ENCODE measurements around the gene SIL1.
"Not testable (repeated sequence)": the region's sequence is repeated elsewhere in the genome, so short reads cannot be mapped to it uniquely, and the experiment has no call there.

Gene SIL1

GRCh38 chr5:139199321-139199720 is 1.2 kb upstream of the SIL1 start:
- no peak for DNase-seq

DNA sequence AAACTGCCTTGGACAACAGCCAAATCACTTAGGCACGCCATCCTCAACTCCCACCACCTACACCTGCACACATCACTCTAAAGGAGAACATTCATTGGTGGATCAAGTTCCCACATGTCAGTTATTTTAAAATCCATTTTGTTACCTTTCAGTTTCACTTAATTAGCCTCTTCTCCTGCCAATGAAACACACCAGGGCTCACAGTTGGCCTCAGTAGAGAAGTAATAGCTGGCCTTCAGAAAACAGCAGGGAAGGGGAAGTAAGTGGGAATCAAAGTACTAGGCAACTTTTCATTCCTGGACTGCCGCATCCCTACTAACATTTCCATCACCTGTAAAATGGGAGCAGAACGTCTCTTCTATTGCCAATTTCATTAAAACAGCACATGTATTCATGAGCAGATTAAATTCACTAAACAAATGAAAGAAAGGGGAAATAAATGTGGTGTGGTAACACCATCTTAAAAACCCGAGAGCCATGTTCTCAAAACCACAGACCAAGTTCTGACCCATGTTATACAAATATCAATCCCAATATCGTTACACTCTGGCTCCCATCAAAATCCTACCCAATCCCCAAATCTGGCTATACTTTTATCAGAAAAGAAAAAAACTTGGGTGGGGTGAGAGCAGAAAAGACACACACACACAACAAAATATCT is 1.7 kb downstream of the SIL1 start:
- DNase-seq, result no peak

DNA sequence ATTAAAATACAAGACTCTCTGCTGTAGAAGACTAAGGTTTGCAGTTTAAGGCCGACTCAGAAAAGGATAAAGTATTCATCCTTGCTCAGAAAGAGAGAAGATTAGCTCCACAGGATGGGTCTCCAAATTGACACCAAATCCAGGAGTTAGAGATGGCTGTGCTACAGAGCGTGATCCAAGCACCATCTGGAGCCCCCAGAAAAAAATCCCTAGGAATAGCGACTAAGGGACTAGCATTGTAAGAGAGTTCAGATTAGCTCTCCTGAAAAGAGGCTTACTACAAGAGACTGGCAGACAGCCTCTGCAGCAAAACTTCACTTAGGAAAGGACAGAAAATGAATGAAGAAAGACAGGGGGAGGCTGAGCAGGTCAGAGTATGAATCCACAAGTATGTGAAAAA is 3.7 kb downstream of the SIL1 start:
- no peak for DNase-seq

DNA sequence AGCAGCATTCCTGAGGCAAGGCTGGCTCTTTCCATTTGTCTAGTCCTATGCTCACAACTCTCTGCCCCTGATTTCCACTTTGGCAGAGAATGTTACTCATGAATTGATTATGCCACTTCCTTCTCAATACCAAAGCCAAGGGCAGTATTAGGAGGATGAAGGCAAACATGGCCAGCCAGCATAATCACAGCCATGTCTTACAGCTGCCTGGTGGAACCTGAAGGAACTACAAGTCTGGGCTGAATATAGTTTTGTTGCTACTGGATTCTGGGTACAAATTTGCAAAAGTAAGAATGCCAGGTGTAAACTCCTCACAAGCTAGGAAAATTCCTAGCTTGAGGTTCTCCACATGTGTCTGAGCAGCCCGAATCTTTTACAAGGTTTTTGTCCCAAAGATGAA is 4.2 kb downstream of the SIL1 start:
- DNase-seq, result no peak

- not testable (repeated sequence) for DNase-seq
These were observed 5.3 kb downstream of the SIL1 start for GRCh38 chr5:139192906-139193305.

GRCh38 chr5:139191954-139192353 is 6.2 kb downstream of the SIL1 start:
- not testable (repeated sequence) for DNase-seq

GRCh38 chr5:139190125-139190524 is 8.0 kb downstream of the SIL1 start:
- DNase-seq, result no peak

- no peak for DNase-seq
These were observed 9.5 kb downstream of the SIL1 start for GRCh38 chr5:139188558-139189270.

DNA sequence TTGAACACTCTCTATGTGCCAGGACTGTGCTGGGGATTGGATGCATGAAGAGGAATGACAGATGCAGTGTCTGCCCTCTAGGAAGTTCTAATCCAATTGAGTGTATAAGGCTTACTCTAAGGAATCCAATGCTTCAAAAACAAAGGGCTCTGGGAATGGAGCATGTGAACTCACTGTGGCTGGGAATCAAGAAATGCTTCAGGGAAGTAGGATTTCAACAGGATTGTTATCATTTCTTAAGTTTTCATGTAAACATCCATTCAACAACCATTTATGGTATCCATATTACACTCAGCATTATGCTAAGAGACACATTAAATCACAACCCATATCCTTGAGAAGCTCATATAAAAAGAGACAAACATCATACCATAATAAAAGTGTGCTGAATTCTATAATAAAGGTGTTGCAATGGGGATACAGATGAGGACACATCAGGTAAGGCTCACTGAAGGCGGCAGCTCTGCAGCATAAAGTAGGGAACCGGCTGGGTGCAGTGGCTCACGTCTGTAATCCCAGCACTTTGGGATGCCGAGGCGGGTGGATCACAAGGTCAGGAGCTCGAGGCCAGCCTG is 11.3 kb downstream of the SIL1 start:
- no peak for DNase-seq

- DNase-seq, result no peak
These were observed 11.9 kb downstream of the SIL1 start for GRCh38 chr5:139186261-139186660.

GRCh38 chr5:139185589-139185988 is 12.6 kb downstream of the SIL1 start:
- no peak for DNase-seq

- DNase-seq, result no peak
These were observed 14.7 kb downstream of the SIL1 start for GRCh38 chr5:139183502-139183901.

GRCh38 chr5:139182528-139183296 is 15.5 kb downstream of the SIL1 start:
- DNase-seq, result no peak

DNA sequence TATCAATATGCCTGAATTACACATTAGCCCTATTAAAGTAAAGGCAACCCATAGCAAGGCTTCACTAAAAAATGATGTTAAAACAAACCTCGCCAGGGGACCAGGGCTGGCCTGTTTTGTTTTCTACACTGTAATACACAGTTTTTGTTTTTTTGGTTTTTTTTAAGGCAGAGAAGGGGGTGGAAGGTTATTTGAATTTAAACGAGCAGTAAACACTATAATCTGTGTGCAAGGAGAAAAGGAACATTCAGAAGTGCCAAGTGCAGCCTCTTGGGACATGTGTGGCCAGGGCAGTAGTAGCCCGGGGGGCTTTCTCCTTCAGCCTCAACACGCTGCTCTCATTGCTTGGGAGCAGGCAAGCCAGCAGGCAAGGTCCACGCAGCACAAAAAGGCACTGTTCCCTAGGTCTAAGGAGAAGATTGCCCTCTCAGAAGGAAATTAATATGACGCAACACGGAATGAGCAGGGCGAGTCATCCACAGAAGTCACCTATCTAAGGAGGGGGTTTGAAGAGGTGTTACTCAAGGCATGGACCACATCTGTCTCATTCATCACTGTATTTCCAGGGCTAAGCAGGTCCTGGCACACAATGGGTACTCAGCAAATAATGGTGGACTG is 16.2 kb downstream of the SIL1 start:
- no peak for DNase-seq

GRCh38 chr5:139181322-139181730 is 16.8 kb downstream of the SIL1 start:
- DNase-seq, result no peak

GRCh38 chr5:139180850-139181249 is 17.3 kb downstream of the SIL1 start:
- no peak for DNase-seq

- not testable (repeated sequence) for DNase-seq
These were observed 18.2 kb downstream of the SIL1 start for GRCh38 chr5:139179778-139180513.

DNA sequence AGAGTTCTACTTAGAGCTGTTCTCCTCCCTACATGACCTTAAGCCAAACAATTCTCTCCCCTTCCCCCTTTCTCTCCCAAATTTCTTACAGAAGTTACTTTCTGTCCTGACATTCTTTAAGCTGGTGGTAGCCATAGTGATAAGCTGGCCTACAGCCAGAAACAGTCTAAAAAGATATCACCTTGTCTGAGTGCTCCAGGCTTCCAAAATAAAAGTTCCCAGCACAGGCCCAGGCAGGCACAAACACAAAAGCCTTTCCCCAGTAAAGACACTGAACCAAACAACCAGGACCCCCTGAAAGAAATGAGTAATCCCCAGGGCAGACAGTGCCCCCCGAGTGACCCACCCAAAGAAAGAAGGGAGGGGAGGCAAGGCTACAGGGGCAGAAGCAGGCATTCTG is 19.2 kb downstream of the SIL1 start:
- peak; percentile 17 for DNase-seq

DNA sequence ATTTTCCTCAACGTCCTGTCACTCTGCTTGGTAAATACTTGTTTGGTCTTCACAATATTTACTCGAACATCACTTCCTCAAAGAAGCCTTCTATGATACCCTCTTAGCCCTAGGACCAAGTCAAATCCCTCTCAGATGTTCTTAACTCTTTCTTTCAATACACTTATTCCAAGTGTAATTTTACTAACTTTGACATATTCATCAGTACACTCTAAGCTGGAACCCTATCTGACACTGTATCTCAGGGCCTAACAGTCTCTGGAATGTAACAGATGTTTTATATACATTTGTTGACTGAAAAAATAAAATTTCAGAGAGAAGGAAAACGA is 19.6 kb downstream of the SIL1 start:
- no peak for DNase-seq

GRCh38 chr5:139177809-139178588 is 20.2 kb downstream of the SIL1 start:
- DNase-seq, result peak; percentile 37

GRCh38 chr5:139177281-139177680 is 20.9 kb downstream of the SIL1 start:
- DNase-seq, result not testable (repeated sequence)

GRCh38 chr5:139174382-139174781 is 23.8 kb downstream of the SIL1 start:
- DNase-seq, result not testable (repeated sequence)

Measured in NCI-H510A treated with DMSO at 0.1 percent for 48 hours (cell line).